H1 (cell line): ENCODE measurements around the gene MAPK8. TPM values are rescaled to one million over a fixed set of nuclear protein-coding genes. Genes with fewer than 3 reads are reported as not detected.

ENCODE experiments used
- CTCF ChIA-PET: fragments of 300-600 bp; sonication (Branson Sonifier 250); formaldehyde crosslinking; loops from one replicate; lab custom pipeline; 2021; ENCODE audit not compliant: partially characterized antibody; lab: Charles Lee
- POLR2A ChIA-PET: fragments of 300-600 bp; sonication (Branson Sonifier 250); formaldehyde crosslinking; loops from one replicate; lab custom pipeline; 2021; ENCODE audit warnings: inconsistent platforms; ENCODE audit not compliant: partially characterized antibody; lab: Charles Lee
- DNase-seq, 2 experiments: peaks; one replicate each; pipeline versions ENCODE4 v3.0.0 to v3.0.0-alpha.2; 2010 to 2022; ENCODE audit warnings: low spot score in 2 of 2, low read depth in 1 of 2, mixed read lengths in 1 of 2
- FAIRE-seq: peaks from 2 replicates; lab custom pipeline; 2011; peaks lifted over from hg19 to GRCh38; lab: Jason Lieb, UNC
- H2AFZ ChIP-seq: 2 replicates; pipeline ENCODE4 v1.8.1; 2012; ENCODE audit warnings: low read length, inconsistent platforms
- H2AK5ac ChIP-seq: 2 replicates; pipeline ENCODE4 v1.6.1; 2013; ENCODE audit warnings: low read depth, low read length
- H2BK120ac ChIP-seq: replicated peaks from 2 replicates; pipeline ENCODE3; 2013; ENCODE audit warnings: low read depth, low read length, inconsistent platforms
- H2BK12ac ChIP-seq: 2 replicates; pipeline ENCODE4 v1.6.1; 2013; ENCODE audit warnings: low read depth, low read length
- H2BK15ac ChIP-seq: 2 replicates; pipeline ENCODE4 v1.6.1; 2013; ENCODE audit warnings: low read length
- H2BK20ac ChIP-seq: 2 replicates; pipeline ENCODE4 v1.6.1; 2013; ENCODE audit warnings: low read length
- H2BK5ac ChIP-seq: 2 replicates; pipeline ENCODE4 v1.6.1; 2013; ENCODE audit warnings: low read depth, low read length
- H3K14ac ChIP-seq: 2 replicates; pipeline ENCODE4 v1.6.1; 2013; ENCODE audit warnings: inconsistent platforms; ENCODE audit not compliant: insufficient read length
- H3K18ac ChIP-seq: 2 replicates; pipeline ENCODE4 v1.6.1; 2013; ENCODE audit warnings: low read length; ENCODE audit errors: extremely low read depth
- H3K23ac ChIP-seq: 2 replicates; pipeline ENCODE4 v1.6.1; 2013; ENCODE audit warnings: inconsistent platforms; ENCODE audit not compliant: insufficient read length
- H3K23me2 ChIP-seq: 2 replicates; pipeline ENCODE4 v1.6.1; 2013; ENCODE audit warnings: low read depth, low read length
- H3K27ac ChIP-seq: 2 replicates; pipeline ENCODE4 v1.6.1; 2011; ENCODE audit warnings: low read depth, low read length, inconsistent platforms
- H3K27me3 ChIP-seq, 4 experiments: replicated peaks in 1 of 4; 1 replicate in 1 of 4; 2 replicates in 3 of 4; pipeline versions ENCODE4 v1.6.1 to v1.8.1; 2011 to 2013; ENCODE audit warnings: low read length in 3 of 4, mild to moderate bottlenecking in 3 of 4, inconsistent platforms in 2 of 4, mixed read lengths in 2 of 4, moderate library complexity in 1 of 4; ENCODE audit not compliant: control insufficient read depth in 3 of 4, insufficient read depth in 3 of 4; ENCODE audit errors: extremely low read depth in 1 of 4
- H3K36me3 ChIP-seq, 4 experiments: 2 replicates each; pipeline versions ENCODE4 v1.6.1 to v1.8.1; 2011 to 2013; ENCODE audit warnings: mild to moderate bottlenecking in 4 of 4, low read length in 3 of 4, moderate library complexity in 2 of 4, control low read depth in 1 of 4, inconsistent platforms in 1 of 4; ENCODE audit not compliant: insufficient read depth in 4 of 4, control insufficient read depth in 2 of 4
- H3K4ac ChIP-seq: replicated peaks from 2 replicates; pipeline ENCODE3; 2013; ENCODE audit warnings: low read length, low read depth, mixed read lengths, inconsistent platforms; ENCODE audit not compliant: insufficient read length
- H3K4me1 ChIP-seq, 4 experiments: replicated peaks in 1 of 4; 1 replicate in 1 of 4; 2 replicates in 3 of 4; pipeline versions ENCODE4 v1.6.1 to v1.8.1; 2011 to 2013; ENCODE audit warnings: low read length in 3 of 4, inconsistent platforms in 2 of 4, mixed read lengths in 1 of 4; ENCODE audit not compliant: insufficient read depth in 4 of 4, control insufficient read depth in 3 of 4
- H3K4me2 ChIP-seq, 2 experiments: 2 replicates each; pipeline versions ENCODE4 v1.6.1 to v1.8.1; 2011 to 2013; ENCODE audit warnings: low read depth in 2 of 2, low read length in 2 of 2, control low read depth in 1 of 2, inconsistent platforms in 1 of 2, mild to moderate bottlenecking in 1 of 2; ENCODE audit not compliant: insufficient read depth in 1 of 2
- H3K4me3 ChIP-seq, 4 experiments: fragments of 200-600, 300-600 bp in 1 of 4; sonication (generic), shearing (Covaris generic), sonication (Bioruptor Twin) in 1 of 4; 2 replicates each; pipeline versions ENCODE4 v1.5.1 to v1.8.1; 2011 to 2016; ENCODE audit warnings: low read length in 4 of 4, low read depth in 3 of 4, control low read depth in 2 of 4, inconsistent platforms in 2 of 4, mild to moderate bottlenecking in 2 of 4, mixed read lengths in 1 of 4, moderate library complexity in 1 of 4; ENCODE audit not compliant: insufficient read depth in 2 of 4; ENCODE audit errors: extremely low read depth in 1 of 4
- H3K56ac ChIP-seq: replicated peaks from 2 replicates; pipeline ENCODE3; 2013; ENCODE audit warnings: low read depth, mild to moderate bottlenecking, mixed read lengths, low read length, inconsistent platforms; ENCODE audit not compliant: insufficient read length
- H3K79me1 ChIP-seq: 2 replicates; pipeline ENCODE4 v1.6.1; 2013; ENCODE audit warnings: low read depth, low read length, control low read depth
- H3K79me2 ChIP-seq, 2 experiments: 2 replicates each; pipeline versions ENCODE4 v1.6.1 to v1.8.1; 2012 to 2013; ENCODE audit warnings: low read length in 2 of 2, mild to moderate bottlenecking in 2 of 2, inconsistent platforms in 1 of 2; ENCODE audit not compliant: insufficient read depth in 2 of 2, control insufficient read depth in 1 of 2
- H3K9ac ChIP-seq, 4 experiments: replicated peaks in 1 of 4; 1 replicate in 1 of 4; 2 replicates in 3 of 4; pipeline versions ENCODE4 v1.6.1 to v1.8.1; 2011 to 2013; ENCODE audit warnings: low read depth in 3 of 4, low read length in 3 of 4, control low read depth in 2 of 4, mild to moderate bottlenecking in 2 of 4, moderate library complexity in 2 of 4, inconsistent platforms in 1 of 4; ENCODE audit errors: extremely low read depth in 1 of 4
- H3K9me3 ChIP-seq, 2 experiments: 2 replicates each; pipeline versions ENCODE4 v1.6.1 to v1.8.1; 2012 to 2013; ENCODE audit warnings: mild to moderate bottlenecking in 2 of 2, moderate library complexity in 2 of 2, control low read depth in 1 of 2, inconsistent platforms in 1 of 2, low read depth in 1 of 2, low read length in 1 of 2, mixed read lengths in 1 of 2; ENCODE audit not compliant: insufficient read depth in 2 of 2
- H4K20me1 ChIP-seq, 2 experiments: replicated peaks in 1 of 2; 2 replicates each; pipeline versions ENCODE3 to v1.8.1; 2011 to 2013; ENCODE audit warnings: inconsistent platforms in 2 of 2, low read length in 2 of 2, mild to moderate bottlenecking in 1 of 2; ENCODE audit not compliant: insufficient read depth in 2 of 2, control insufficient read depth in 1 of 2
- H4K5ac ChIP-seq: 2 replicates; pipeline ENCODE4 v1.6.1; 2013; ENCODE audit warnings: low read length, low read depth, mixed read lengths, inconsistent platforms; ENCODE audit not compliant: insufficient read length
- H4K8ac ChIP-seq: 2 replicates; pipeline ENCODE4 v1.8.0; 2013; ENCODE audit warnings: mild to moderate bottlenecking, moderate library complexity, low read length, inconsistent platforms; ENCODE audit not compliant: insufficient read depth; ENCODE audit errors: extremely low read depth
- H4K91ac ChIP-seq: replicated peaks from 2 replicates; pipeline ENCODE3; 2013; ENCODE audit warnings: low read length, mixed read lengths, inconsistent platforms; ENCODE audit not compliant: insufficient read length
- ASH2L ChIP-seq: fragments of 200-600, 300-600 bp; sonication (generic); IDR thresholded peaks from one replicate; pipeline ENCODE4 v1.7.1; 2017; ENCODE audit warnings: low read length
- CREB1 ChIP-seq: IDR thresholded peaks from 2 replicates; pipeline ENCODE4 v1.6.1; 2012; ENCODE audit warnings: inconsistent platforms
- CTBP2 ChIP-seq: IDR thresholded peaks from 2 replicates; pipeline ENCODE4 v1.7.0; 2011; ENCODE audit warnings: borderline replicate concordance, mild to moderate bottlenecking, moderate library complexity, mixed read lengths, low read length; ENCODE audit not compliant: insufficient read depth, insufficient read length
- EGR1 ChIP-seq: IDR thresholded peaks from 2 replicates; pipeline ENCODE4 v1.6.1; 2011; ENCODE audit warnings: low read depth, low read length, borderline replicate concordance
- EZH2 ChIP-seq: fragments of 200-600 bp; sonication (generic); IDR thresholded peaks from 2 replicates; pipeline ENCODE4 v1.7.1; 2012; ENCODE audit warnings: low read depth, mild to moderate bottlenecking, moderate library complexity, low read length, inconsistent platforms; ENCODE audit not compliant: severe bottlenecking
- FOSL1 ChIP-seq: IDR thresholded peaks from 2 replicates; pipeline ENCODE4 v1.6.1; 2011; ENCODE audit warnings: mild to moderate bottlenecking, low read depth, low read length, moderate library complexity; ENCODE audit not compliant: insufficient read depth
- HDAC2 ChIP-seq, 2 experiments: fragments of 300-600 bp in 1 of 2; sonication (generic) in 1 of 2; IDR thresholded peaks; 2 replicates each; pipeline ENCODE4 v1.6.1; 2011 to 2012; ENCODE audit warnings: low read depth in 2 of 2, low read length in 2 of 2, mild to moderate bottlenecking in 2 of 2, moderate library complexity in 2 of 2, borderline replicate concordance in 1 of 2, inconsistent platforms in 1 of 2
- JUND ChIP-seq: IDR thresholded peaks from 2 replicates; pipeline ENCODE4 v1.6.1; 2011; ENCODE audit warnings: mild to moderate bottlenecking, improper control_type of control experiment, low read length
- NANOG ChIP-seq: IDR thresholded peaks from 2 replicates; pipeline ENCODE4 v1.6.1; 2011; ENCODE audit warnings: low read length, low read depth, mild to moderate bottlenecking, inconsistent platforms; ENCODE audit not compliant: insufficient read depth, poor library complexity, severe bottlenecking
- RAD21 ChIP-seq, 2 experiments: IDR thresholded peaks in 1 of 2; conservative IDR thresholded peaks in 1 of 2; 2 replicates each; pipeline ENCODE4 v1.6.1; 2011; ENCODE audit warnings: low read depth in 2 of 2, low read length in 2 of 2, improper control_type of control experiment in 1 of 2, inconsistent platforms in 1 of 2, mild to moderate bottlenecking in 1 of 2, moderate library complexity in 1 of 2
- SAP30 ChIP-seq: fragments of 300-600 bp; sonication (generic); IDR thresholded peaks from 2 replicates; pipeline ENCODE4 v1.7.1; 2012; ENCODE audit warnings: low read length, moderate library complexity, mild to moderate bottlenecking, inconsistent platforms; ENCODE audit not compliant: insufficient read depth, insufficient replicate concordance
- SRF ChIP-seq: IDR thresholded peaks from 2 replicates; pipeline ENCODE4 v1.6.1; 2011; ENCODE audit warnings: mild to moderate bottlenecking, low read depth, low read length, moderate library complexity
- TCF12 ChIP-seq: IDR thresholded peaks from 2 replicates; pipeline ENCODE4 v1.6.1; 2011; ENCODE audit warnings: low read depth, mild to moderate bottlenecking, low read length
- WGBS, 2 experiments: shearing (Covaris generic) in 1 of 2; methylation state at CpG; one replicate each; pipeline versions ENCODE4 v1.1.6 to v1.1.7; 2013 to 2015; ENCODE audit warnings: low lambda C conversion rate in 2 of 2, mixed read lengths in 2 of 2, inconsistent platforms in 1 of 2, low coverage in 1 of 2, missing lambda C conversion rate in 1 of 2; ENCODE audit not compliant: insufficient replicate concordance in 2 of 2, insufficient coverage in 1 of 2, insufficient read length in 1 of 2; ENCODE audit errors: extremely low coverage in 1 of 2, missing lambda C conversion rate in 1 of 2; 5-methylcytosine and 5-hydroxymethylcytosine counted together
- polyA plus RNA-seq, 7 experiments: library from polyadenylated mRNA; depleted of rRNA in 3 of 7; stranded (reverse) in 5 of 7; unstranded in 2 of 7; fragments of >200 nt in 5 of 7; fragments of 200-250 nt in 2 of 7; gene quantifications; 1 replicate in 5 of 7; 2 replicates in 1 of 7; 4 replicates in 1 of 7; pipeline versions ENCODE4 v1.2.1 to v1.2.3, GENCODE V29; 2011 to 2013; ENCODE audit warnings: missing spikeins in 2 of 7, mixed read lengths in 2 of 7
- total RNA-seq: library from RNA; stranded (reverse); fragmentation: NEBNext Ultra II Directional; extraction: Animal tissue kit (Norgen Biotek cat#: 25700); gene quantifications from 2 replicates; pipeline ENCODE4 v1.2.1, GENCODE V29; 2021

The MAPK8 gene
- total and polyA plus RNA-seq, 2 of the 8 experiments (the other 6 are each of a cell fraction or from before 2014, with no cell fraction given), result 23.3 to 71.3 TPM

- Histone ChIP-seq H2BK5ac (no peak overlapping the region), H3K23ac (no peak overlapping the region), H3K36me3 (no peaks in the 10 kb centered on the region), H4K91ac (no peak overlapping the region), H3K27ac (no peak overlapping the region), H3K18ac (no peak overlapping the region), H3K4me1 (peaks cover 0 to 5% (median 1%) of the 10 kb centered on the region in 4 experiments; a peak in 1 of 7 replicates), H2AK5ac (no peak overlapping the region), H2BK12ac (no peak overlapping the region), H4K5ac (no peak overlapping the region), H3K23me2 (no peaks in the 10 kb centered on the region), H3K79me2 (peaks cover 0 to 39% of the 10 kb centered on the region in 2 experiments; a peak in 2 of 4 replicates), H2BK20ac (no peak overlapping the region), H3K9me3 (no peaks in the 10 kb centered on the region), H3K14ac (no peak overlapping the region), H4K20me1 (peaks cover 1 to 6% of the 10 kb centered on the region in 2 experiments), H3K9ac (no peak overlapping the region), H3K79me1 (no peaks in the 10 kb centered on the region; the same call in 1 of the 2 replicates), H3K27me3 (no peaks in the 10 kb centered on the region), H3K4me3 (no peak overlapping the region), H3K4me2 (no peak overlapping the region), H3K56ac (no peak overlapping the region), H4K8ac (no peak overlapping the region), H2AFZ (no peak overlapping the region), H2BK120ac (no peak overlapping the region), H3K4ac (no peak overlapping the region), H2BK15ac (no peak overlapping the region)
- CTCF ChIA-PET, result interaction anchor here (0.8 to 1.5 kb wide), 3 partner anchors 8 to 29 kb away, joined by 3 to 5 read pairs (median 3); no protein-coding TSS in a partner anchor
- WGBS, 2 experiments, result 91% methylated on average over 2 of the region's 2 CpGs; no CpG with 5 or more reads in 1 of the 2 experiments
- DNase-seq, result no peak
- FAIRE-seq, result no peak
- POLR2A ChIA-PET, result interaction anchor here (0.5 kb wide), 1 partner anchor 1943 kb away, joined by 4 read pairs; no protein-coding TSS in a partner anchor
- TF ChIP-seq SRF (no peak), ASH2L (no peak), JUND (no peak), EGR1 (no peak), TCF12 (no peak), EZH2 (no peak), FOSL1 (no peak), CREB1 (no peak), HDAC2 (IDR thresholded peaks at IDR 0.05; ENCODE audit: borderline replicate concordance in 1 of 2, low read depth in 2 of 2, low read length in 2 of 2) (no peak), CTBP2 (no peak), NANOG (no peak), SAP30 (no peak), RAD21 (IDR thresholded peaks at IDR 0.05 in 1 of 2, conservative IDR thresholded peaks at IDR 0.05 in 1 of 2; ENCODE audit: low read depth in 2 of 2, low read length in 2 of 2) (no peak)
Observed at GRCh38 chr10:48389272-48389671, 82.8 kb downstream of the MAPK8 start.
